ENCODE data around the gene LACC1. TPM values are rescaled to one million over a fixed set of nuclear protein-coding genes. Genes with fewer than 3 reads are reported as not detected.

Gene LACC1
- total and polyA plus RNA-seq, 10 of the 15 experiments (the other 5 are each of a cell fraction or from before 2014, with no cell fraction given), result 0.03 to 3.7 (median 3.0) TPM

- ChIA-PET POLR2A (no interaction called here), CTCF (no interaction called here), RAD21 (ENCODE audit: unreplicated experiment) (no interaction called here), SMC1A (ENCODE audit: uncharacterized antibody, unreplicated experiment) (interaction anchor here (0.6 kb wide), 2 partner anchors 1122 to 1978 kb away, joined by 3 to 5 read pairs; no protein-coding TSS in a partner anchor)
- Histone ChIP-seq H3K9ac (ENCODE audit: control insufficient read depth, insufficient read depth, low read length) (no peak overlapping the region), H3K9me3 (replicated peaks; ENCODE audit: control insufficient read depth, insufficient read depth, low read length) (no peaks in the 10 kb centered on the region; the same call in 2 of the 3 replicates), H3K27ac (ENCODE audit: control insufficient read depth, insufficient read depth) (no peak overlapping the region), H3K4me2 (ENCODE audit: control insufficient read depth, insufficient read depth) (peak overlapping the region; percentile 43), H3K4me1 (ENCODE audit: control insufficient read depth, insufficient read depth, low read length) (peaks cover 5% of the 10 kb centered on the region; the same call in 1 of the 2 replicates), H4K20me1 (ENCODE audit: control insufficient read depth, insufficient read depth) (no peaks in the 10 kb centered on the region), H3K4me3 (no peak overlapping the region), H2AFZ (ENCODE audit: control insufficient read depth, low read depth, low read length) (no peak overlapping the region), H3K79me2 (ENCODE audit: control insufficient read depth, insufficient read depth, low read length) (no peaks in the 10 kb centered on the region), H3K27me3 (replicated peaks in 1 of 2; ENCODE audit: control insufficient read depth in 2 of 2, insufficient read depth in 2 of 2, low read length in 1 of 2) (no peaks in the 10 kb centered on the region), H3K36me3 (ENCODE audit: control insufficient read depth in 2 of 2, insufficient read depth in 2 of 2, low read length in 1 of 2) (no peaks in the 10 kb centered on the region)
- intact Hi-C loops (cut with micrococcal nuclease; ENCODE audit: unreplicated experiment), result no loop called here
- FAIRE-seq (peak; percentile 74), DNase-seq (ENCODE audit: low read depth, low spot score) (peak; percentile 19), ATAC-seq (peak; percentile 81)
- no TSS peak for BruUV-seq (replicated peaks)
- in situ Hi-C loops (cut with MboI), result no loop called here
- WGBS (ENCODE audit: insufficient coverage, insufficient replicate concordance, low lambda C conversion rate, missing lambda C conversion rate), result 10% methylated on average over 5 of the region's 5 CpGs
- no peak for TF ChIP-seq MTA2 (IDR thresholded peaks at IDR 0.05; ENCODE audit: low read depth)
- TF ChIP-seq CHD4 (IDR thresholded peaks at IDR 0.05), result no peak
- TF ChIP-seq MEF2A (IDR thresholded peaks at IDR 0.05; ENCODE audit: insufficient read depth, low read depth, low read length), result no peak
- TF ChIP-seq ATF7 (IDR thresholded peaks at IDR 0.05; ENCODE audit: low read depth), result no peak
- no peak for TF ChIP-seq RB1 (IDR thresholded peaks at IDR 0.05; ENCODE audit: borderline replicate concordance)
- TF ChIP-seq ELK1 (IDR thresholded peaks at IDR 0.05; ENCODE audit: low read depth, low read length), result no peak
- no peak for TF ChIP-seq HSF1 (IDR thresholded peaks at IDR 0.05; ENCODE audit: low read depth, low read length)
- no peak for TF ChIP-seq BMI1 (IDR thresholded peaks at IDR 0.05; ENCODE audit: borderline replicate concordance)
- peak; percentile 97 for TF ChIP-seq RUNX3 (IDR thresholded peaks at IDR 0.05; ENCODE audit: low read length)
- no peak for TF ChIP-seq MYB (IDR thresholded peaks at IDR 0.05; ENCODE audit: borderline replicate concordance, low read depth, low read length)
- TF ChIP-seq SMAD1 (IDR thresholded peaks at IDR 0.05; ENCODE audit: low read depth, partially characterized antibody), result no peak
- no peak for TF ChIP-seq POLR2AphosphoS5 (IDR thresholded peaks at IDR 0.05; ENCODE audit: low read length)
- no peak for TF ChIP-seq TBL1XR1 (IDR thresholded peaks at IDR 0.05; ENCODE audit: low read depth, low read length)
- TF ChIP-seq SIN3A (IDR thresholded peaks at IDR 0.05; ENCODE audit: low read depth, low read length), result no peak
- no peak for TF ChIP-seq CREB1 (IDR thresholded peaks at IDR 0.05; ENCODE audit: low read depth)
- TF ChIP-seq BCL11A (IDR thresholded peaks at IDR 0.05; ENCODE audit: low read depth, low read length), result peak; percentile 60; the same call in 1 of the 2 replicates
- TF ChIP-seq JUNB (IDR thresholded peaks at IDR 0.05), result peak; percentile 32; the same call in 1 of the 2 replicates
- no peak for TF ChIP-seq KDM1A (IDR thresholded peaks at IDR 0.05; ENCODE audit: borderline replicate concordance)
- no peak for TF ChIP-seq E2F8 (IDR thresholded peaks at IDR 0.05; ENCODE audit: low read depth, partially characterized antibody)
- TF ChIP-seq ATF3 (IDR thresholded peaks at IDR 0.05; ENCODE audit: borderline replicate concordance, extremely low read depth, low read depth, low read length), result no peak
- TF ChIP-seq TAF1 (IDR thresholded peaks at IDR 0.05; ENCODE audit: borderline replicate concordance, low read depth, low read length), result no peak
These were observed 45.0 kb downstream of the LACC1 start for GRCh38 chr13:43924549-43925245.

All from GM12878 (cell line).